Stomach (tissue), 4 donors: ENCODE results near the gene WIZ.

Source experiments
- POLR2AphosphoS5 ChIP-seq, 3 donors: sonication (generic); formaldehyde crosslinking; IDR thresholded peaks; one replicate each; pipeline ENCODE4 v1.6.1; 2016; ENCODE audit warnings: antibody characterized with exemption in 3 of 3
- TF ChIP-seq, protein P1 (sequence below), 7 experiments: fragments of 450-650 bp in 4 of 7; fragments of 200-600 bp in 3 of 7; sonication (generic) in 3 of 7; IDR thresholded peaks; one replicate each; pipeline ENCODE4 v1.5.1; 2016 to 2019; ENCODE audit warnings: antibody characterized with exemption in 7 of 7, control low read depth in 2 of 7, mild to moderate bottlenecking in 1 of 7

DNA sequence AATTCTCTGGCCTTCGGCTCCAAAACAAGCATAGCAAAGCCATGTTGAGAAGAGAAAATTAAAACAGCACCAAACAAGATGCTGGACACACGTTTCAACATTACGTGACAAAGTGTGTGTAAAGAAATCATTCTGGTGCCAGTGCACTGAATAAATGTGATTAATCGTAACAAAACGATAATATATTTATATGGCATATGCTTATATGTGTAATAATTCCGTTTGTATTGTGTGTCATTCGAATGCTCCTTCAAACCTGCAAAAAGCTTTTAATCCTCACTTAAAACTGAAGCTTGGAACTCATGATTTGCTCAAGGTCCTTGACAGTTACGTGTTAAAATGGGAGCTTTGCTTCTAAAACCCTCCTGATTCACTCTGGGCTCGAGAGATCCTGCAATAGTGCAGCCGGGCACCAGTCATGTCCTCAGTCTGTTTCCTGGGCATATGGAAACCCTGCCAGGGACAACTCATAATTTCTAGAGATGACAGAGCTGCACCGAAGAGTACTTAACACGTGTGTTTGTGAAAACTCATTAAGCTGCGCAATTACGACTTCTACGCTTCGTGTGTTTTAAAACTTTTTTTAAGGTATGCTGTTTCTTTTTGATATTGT is 30.2 kb downstream of the WIZ start:
- TF ChIP-seq, protein P1, sequence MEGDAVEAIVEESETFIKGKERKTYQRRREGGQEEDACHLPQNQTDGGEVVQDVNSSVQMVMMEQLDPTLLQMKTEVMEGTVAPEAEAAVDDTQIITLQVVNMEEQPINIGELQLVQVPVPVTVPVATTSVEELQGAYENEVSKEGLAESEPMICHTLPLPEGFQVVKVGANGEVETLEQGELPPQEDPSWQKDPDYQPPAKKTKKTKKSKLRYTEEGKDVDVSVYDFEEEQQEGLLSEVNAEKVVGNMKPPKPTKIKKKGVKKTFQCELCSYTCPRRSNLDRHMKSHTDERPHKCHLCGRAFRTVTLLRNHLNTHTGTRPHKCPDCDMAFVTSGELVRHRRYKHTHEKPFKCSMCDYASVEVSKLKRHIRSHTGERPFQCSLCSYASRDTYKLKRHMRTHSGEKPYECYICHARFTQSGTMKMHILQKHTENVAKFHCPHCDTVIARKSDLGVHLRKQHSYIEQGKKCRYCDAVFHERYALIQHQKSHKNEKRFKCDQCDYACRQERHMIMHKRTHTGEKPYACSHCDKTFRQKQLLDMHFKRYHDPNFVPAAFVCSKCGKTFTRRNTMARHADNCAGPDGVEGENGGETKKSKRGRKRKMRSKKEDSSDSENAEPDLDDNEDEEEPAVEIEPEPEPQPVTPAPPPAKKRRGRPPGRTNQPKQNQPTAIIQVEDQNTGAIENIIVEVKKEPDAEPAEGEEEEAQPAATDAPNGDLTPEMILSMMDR (IDR thresholded peaks at IDR 0.05) = no peak
- TF ChIP-seq POLR2AphosphoS5 (IDR thresholded peaks at IDR 0.05) = no peak
